ENCODE measurements around the gene MINDY1.
A peak's percentile ranks its signal among the peaks of the same experiment; 100 is the strongest.

MINDY1 gene

GRCh38 chr1:150981805-150982712 is 24.6 kb downstream of the MINDY1 start, which contains the start of gene ANXA9:
TSS of gene ANXA9 (plus strand) at chr1:150982292. CDS start at chr1:150983106, 814 bp downstream.
- no peak for DNase-seq

- no peak for DNase-seq
These were observed 25.4 kb downstream of the MINDY1 start for GRCh38 chr1:150981177-150981804.

- peak; percentile 93 for DNase-seq
These were observed 27.3 kb downstream of the MINDY1 start for GRCh38 chr1:150979092-150980056.

- peak; percentile 93 for DNase-seq
These were observed 29.6 kb downstream of the MINDY1 start for GRCh38 chr1:150976879-150977694.

- DNase-seq = no peak
These were observed 30.3 kb downstream of the MINDY1 start for GRCh38 chr1:150976401-150976821.

- DNase-seq = peak; percentile 76
These were observed 31.9 kb downstream of the MINDY1 start, which contains the start of gene CERS2 for GRCh38 chr1:150974580-150975478. TSS of gene CERS2 (minus strand) at chr1:150974835. CDS start at chr1:150969090, 5,745 bp downstream.

- peak; percentile 59 for DNase-seq
These were observed 32.7 kb downstream of the MINDY1 start for GRCh38 chr1:150973836-150974579.

- peak; percentile 23 for DNase-seq
These were observed 33.4 kb downstream of the MINDY1 start for GRCh38 chr1:150973258-150973835.

GRCh38 chr1:150972417-150972940 is 34.2 kb downstream of the MINDY1 start:
- no peak for DNase-seq

- peak; percentile 23 for DNase-seq
These were observed 34.9 kb downstream of the MINDY1 start for GRCh38 chr1:150971583-150972416.

- DNase-seq = no peak
These were observed 35.7 kb downstream of the MINDY1 start for GRCh38 chr1:150970808-150971582.

GRCh38 chr1:150969626-150970025 is 37.1 kb downstream of the MINDY1 start:
- no peak for DNase-seq

- no peak for DNase-seq
These were observed 38.2 kb downstream of the MINDY1 start for GRCh38 chr1:150968491-150968890.

GRCh38 chr1:150967936-150968335 is 38.8 kb downstream of the MINDY1 start:
- no peak for DNase-seq

GRCh38 chr1:150966011-150966410 is 40.7 kb downstream of the MINDY1 start:
- DNase-seq = no peak

GRCh38 chr1:150965605-150966004 is 41.1 kb downstream of the MINDY1 start:
- DNase-seq = no peak

GRCh38 chr1:150964164-150964489 is 42.6 kb downstream of the MINDY1 start:
- no peak for DNase-seq
